WTC11 (cell line): ENCODE data around the gene PDZRN3. TPM values are rescaled to one million over a fixed set of nuclear protein-coding genes. Genes with fewer than 3 reads are reported as not detected.

ENCODE experiments used
- ATAC-seq: fragments of 200-7000 bp; cut with Tn5 transposase; 2 replicates; pipeline ENCODE4 v1.10.0; 2021; ENCODE audit warnings: mild to moderate bottlenecking, moderate library complexity
- CTCF ChIA-PET: fragments of 300-600 bp; sonication (Branson Sonifier 250); formaldehyde crosslinking; loops from one replicate; lab custom pipeline; 2021; ENCODE audit warnings: antibody characterized with exemption; lab: Charles Lee
- POLR2A ChIA-PET: fragments of 350-600 bp; sonication (Branson Sonifier 250); formaldehyde crosslinking; loops from one replicate; lab custom pipeline; 2021; ENCODE audit warnings: antibody characterized with exemption; lab: Charles Lee
- DNase-seq: peaks from one replicate; pipeline ENCODE4 v3.0.0; 2021; ENCODE audit warnings: low spot score
- H3K27ac Mint-ChIP-seq: 2 replicates; pipeline ENCODE4 v1.8.0; 2021; ENCODE audit warnings: mixed read lengths
- H3K27me3 Mint-ChIP-seq: 2 replicates; pipeline ENCODE4 v1.8.0; 2021; ENCODE audit warnings: low read depth, mild to moderate bottlenecking, moderate library complexity, mixed read lengths
- H3K36me3 Mint-ChIP-seq: 2 replicates; pipeline ENCODE4 v1.8.0; 2021; ENCODE audit warnings: mixed read lengths
- H3K4me1 Mint-ChIP-seq: 2 replicates; pipeline ENCODE4 v1.8.0; 2022; ENCODE audit warnings: mixed read lengths
- H3K4me3 Mint-ChIP-seq: 2 replicates; pipeline ENCODE4 v1.8.0; 2021; ENCODE audit warnings: mild to moderate bottlenecking, moderate library complexity, mixed read lengths
- H3K9me3 Mint-ChIP-seq: 2 replicates; pipeline ENCODE4 v1.8.0; 2021; ENCODE audit warnings: mixed read lengths
- ATF1 ChIP-seq: sonication (generic); formaldehyde crosslinking; IDR thresholded peaks from 2 replicates; pipeline ENCODE4 v1.8.1; 2023; ENCODE audit warnings: mild to moderate bottlenecking, moderate library complexity, missing genetic modification reagents
- CBFB ChIP-seq: sonication (generic); formaldehyde crosslinking; IDR thresholded peaks from 2 replicates; pipeline ENCODE4 v1.8.1; 2022; ENCODE audit warnings: mild to moderate bottlenecking, low read depth, missing genetic modification reagents
- CREB1 ChIP-seq: sonication (generic); formaldehyde crosslinking; IDR thresholded peaks from 2 replicates; pipeline ENCODE4 v1.8.0; 2023; ENCODE audit warnings: mild to moderate bottlenecking, missing genetic modification reagents
- CREM ChIP-seq: sonication (generic); formaldehyde crosslinking; IDR thresholded peaks from 2 replicates; pipeline ENCODE4 v1.8.1; 2022; ENCODE audit warnings: mild to moderate bottlenecking, missing genetic modification reagents, moderate library complexity
- ELF4 ChIP-seq: sonication (generic); formaldehyde crosslinking; IDR thresholded peaks from 2 replicates; pipeline ENCODE4 v1.8.1; 2022; ENCODE audit warnings: low read depth, mild to moderate bottlenecking, moderate library complexity, missing genetic modification reagents
- EMX1 ChIP-seq: fragments of 250-450 bp; sonication (Bioruptor Pico); IDR thresholded peaks from 2 replicates; pipeline ENCODE4 v1.8.0; 2021; ENCODE audit warnings: mild to moderate bottlenecking
- MAX ChIP-seq: sonication (generic); formaldehyde crosslinking; IDR thresholded peaks from 2 replicates; pipeline ENCODE4 v1.8.0; 2022; ENCODE audit warnings: mild to moderate bottlenecking, missing genetic modification reagents
- NFE2L1 ChIP-seq: sonication (generic); formaldehyde crosslinking; IDR thresholded peaks from 2 replicates; pipeline ENCODE4 v1.8.1; 2023; ENCODE audit warnings: missing genetic modification reagents
- NFYB ChIP-seq: sonication (generic); formaldehyde crosslinking; conservative IDR thresholded peaks from 2 replicates; pipeline ENCODE4 v1.8.0; 2022; ENCODE audit warnings: low read depth, missing genetic modification reagents
- NR2C2 ChIP-seq: sonication (generic); formaldehyde crosslinking; IDR thresholded peaks from 2 replicates; pipeline ENCODE4 v1.8.0; 2022; ENCODE audit warnings: mild to moderate bottlenecking, missing genetic modification reagents
- NR3C1 ChIP-seq: sonication (generic); formaldehyde crosslinking; conservative IDR thresholded peaks from 2 replicates; pipeline ENCODE4 v1.8.1; 2023; ENCODE audit warnings: low read depth, mild to moderate bottlenecking, missing genetic modification reagents
- RELA ChIP-seq: sonication (generic); formaldehyde crosslinking; IDR thresholded peaks from 2 replicates; pipeline ENCODE4 v1.8.1; 2022; ENCODE audit warnings: missing genetic modification reagents, mild to moderate bottlenecking, borderline replicate concordance
- SMAD4 ChIP-seq: sonication (generic); formaldehyde crosslinking; IDR thresholded peaks from 2 replicates; pipeline ENCODE4 v1.8.0; 2022; ENCODE audit warnings: mild to moderate bottlenecking, missing genetic modification reagents
- SP1 ChIP-seq: sonication (generic); formaldehyde crosslinking; conservative IDR thresholded peaks from 2 replicates; pipeline ENCODE4 v1.8.1; 2022; ENCODE audit warnings: missing genetic modification reagents
- STAT6 ChIP-seq: sonication (generic); formaldehyde crosslinking; conservative IDR thresholded peaks from 2 replicates; pipeline ENCODE4 v1.8.1; 2023; ENCODE audit warnings: mild to moderate bottlenecking, low read depth, missing genetic modification reagents, moderate library complexity
- TP53 ChIP-seq: sonication (generic); formaldehyde crosslinking; IDR thresholded peaks from 2 replicates; pipeline ENCODE4 v1.8.1; 2023; ENCODE audit warnings: mild to moderate bottlenecking, missing genetic modification reagents
- ZNF396 ChIP-seq: fragments of 250-450 bp; sonication (Bioruptor Pico); IDR thresholded peaks from 2 replicates; pipeline ENCODE4 v1.8.0; 2021; ENCODE audit warnings: mild to moderate bottlenecking, moderate library complexity, borderline replicate concordance
- total RNA-seq: library from RNA; stranded (reverse); gene quantifications from 3 replicates; pipeline ENCODE4 v1.2.3, GENCODE V29; 2021
- TF ChIP-seq, protein P1 (sequence below): fragments of 250-450 bp; sonication (Bioruptor Pico); IDR thresholded peaks from 2 replicates; pipeline ENCODE4 v1.9.0; 2021; ENCODE audit warnings: moderate library complexity, mild to moderate bottlenecking, inconsistent platforms, borderline replicate concordance
- TF ChIP-seq, protein P2 (sequence below): sonication (generic); formaldehyde crosslinking; IDR thresholded peaks from 2 replicates; pipeline ENCODE4 v1.8.1; 2023; ENCODE audit warnings: mild to moderate bottlenecking, missing genetic modification reagents, moderate library complexity
- TF ChIP-seq, protein P3 (sequence below): fragments of 250-450 bp; sonication (Bioruptor Pico); IDR thresholded peaks from 2 replicates; pipeline ENCODE4 v1.8.0; 2021; ENCODE audit warnings: mild to moderate bottlenecking
- TF ChIP-seq, protein P4 (sequence below): fragments of 250-450 bp; sonication (Bioruptor Pico); conservative IDR thresholded peaks from 2 replicates; pipeline ENCODE4 v1.9.0; 2021; ENCODE audit warnings: mild to moderate bottlenecking
- TF ChIP-seq, protein P5 (sequence below): fragments of 250-450 bp; sonication (Bioruptor Pico); IDR thresholded peaks from 2 replicates; pipeline ENCODE4 v2.1.2; 2022; ENCODE audit warnings: mild to moderate bottlenecking, moderate library complexity

The PDZRN3 gene
- total RNA-seq, 1 experiment from 2014 or later: 9.5 TPM

DNA sequence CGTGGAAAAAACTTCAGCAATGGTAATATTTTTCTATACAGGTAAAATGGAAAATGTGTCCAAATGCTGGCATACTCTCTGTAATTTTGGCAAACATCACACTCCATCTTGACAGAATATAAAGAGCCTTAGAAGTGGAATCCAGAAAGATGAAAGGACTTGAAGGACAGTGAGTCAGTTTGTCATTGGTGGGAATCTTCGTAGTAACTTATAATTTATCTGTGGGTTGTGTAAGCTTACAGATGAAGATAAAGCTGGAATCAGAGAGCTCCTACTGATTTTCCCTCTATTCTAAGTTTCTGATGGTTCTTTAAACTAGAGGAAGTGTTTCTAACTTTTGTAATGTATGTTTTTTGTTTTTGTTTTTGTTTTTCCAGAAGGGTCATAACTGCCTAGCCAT is 8.7 kb upstream of the PDZRN3 start:
- CTCF ChIA-PET: no interaction called here

DNA sequence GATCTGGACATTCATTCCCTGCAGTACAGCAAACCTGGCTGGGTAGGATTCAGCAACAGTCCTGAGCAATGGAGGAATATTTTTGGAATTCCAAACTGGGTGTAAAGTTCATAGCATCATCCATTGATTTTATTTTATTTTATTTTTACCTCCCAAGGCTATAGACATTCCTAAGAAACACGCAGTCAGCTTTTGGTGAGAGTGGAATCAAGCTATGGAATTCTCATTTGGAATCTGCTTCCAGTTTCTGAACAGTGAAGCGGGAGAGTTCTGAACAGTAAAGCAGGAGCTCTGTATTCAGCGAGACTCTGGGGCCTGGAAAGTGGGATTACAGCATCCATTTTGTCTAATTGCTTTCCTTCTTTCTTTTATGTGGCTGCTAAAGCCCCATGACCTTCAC is 1.4 kb upstream of the PDZRN3 start:
- Mint-ChIP-seq H3K4me1 (peaks cover 35% of the 10 kb centered on the region), H3K27me3 (peaks cover 40% of the 10 kb centered on the region), H3K9me3 (no peaks in the 10 kb centered on the region), H3K4me3 (peak overlapping the region; percentile 75)
- DNase-seq: no peak
- ATAC-seq: no peak
- POLR2A ChIA-PET: no interaction called here
- TF ChIP-seq SP1 (CRISPR knock-in tag) (no peak), SMAD4 (CRISPR knock-in tag) (no peak), STAT6 (CRISPR knock-in tag) (no peak), ELF4 (CRISPR knock-in tag) (no peak), NFYB (CRISPR knock-in tag) (no peak), CBFB (no peak), ATF1 (CRISPR knock-in tag) (no peak)
- TF ChIP-seq, protein P1, sequence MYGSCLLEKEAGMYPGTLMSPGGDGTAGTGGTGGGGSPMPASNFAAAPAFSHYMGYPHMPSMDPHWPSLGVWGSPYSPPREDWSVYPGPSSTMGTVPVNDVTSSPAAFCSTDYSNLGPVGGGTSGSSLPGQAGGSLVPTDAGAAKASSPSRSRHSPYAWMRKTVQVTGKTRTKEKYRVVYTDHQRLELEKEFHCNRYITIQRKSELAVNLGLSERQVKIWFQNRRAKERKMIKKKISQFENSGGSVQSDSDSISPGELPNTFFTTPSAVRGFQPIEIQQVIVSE (CRISPR knock-in tag): no peak
- TF ChIP-seq, protein P2, sequence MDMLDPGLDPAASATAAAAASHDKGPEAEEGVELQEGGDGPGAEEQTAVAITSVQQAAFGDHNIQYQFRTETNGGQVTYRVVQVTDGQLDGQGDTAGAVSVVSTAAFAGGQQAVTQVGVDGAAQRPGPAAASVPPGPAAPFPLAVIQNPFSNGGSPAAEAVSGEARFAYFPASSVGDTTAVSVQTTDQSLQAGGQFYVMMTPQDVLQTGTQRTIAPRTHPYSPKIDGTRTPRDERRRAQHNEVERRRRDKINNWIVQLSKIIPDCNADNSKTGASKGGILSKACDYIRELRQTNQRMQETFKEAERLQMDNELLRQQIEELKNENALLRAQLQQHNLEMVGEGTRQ (CRISPR knock-in tag): no peak
- TF ChIP-seq, protein P3, sequence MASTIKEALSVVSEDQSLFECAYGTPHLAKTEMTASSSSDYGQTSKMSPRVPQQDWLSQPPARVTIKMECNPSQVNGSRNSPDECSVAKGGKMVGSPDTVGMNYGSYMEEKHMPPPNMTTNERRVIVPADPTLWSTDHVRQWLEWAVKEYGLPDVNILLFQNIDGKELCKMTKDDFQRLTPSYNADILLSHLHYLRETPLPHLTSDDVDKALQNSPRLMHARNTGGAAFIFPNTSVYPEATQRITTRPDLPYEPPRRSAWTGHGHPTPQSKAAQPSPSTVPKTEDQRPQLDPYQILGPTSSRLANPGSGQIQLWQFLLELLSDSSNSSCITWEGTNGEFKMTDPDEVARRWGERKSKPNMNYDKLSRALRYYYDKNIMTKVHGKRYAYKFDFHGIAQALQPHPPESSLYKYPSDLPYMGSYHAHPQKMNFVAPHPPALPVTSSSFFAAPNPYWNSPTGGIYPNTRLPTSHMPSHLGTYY (CRISPR knock-in tag): no peak
- TF ChIP-seq, all 79 proteins: peak for 0
- CTCF ChIA-PET: interaction anchor here (1.2 kb wide), 1 partner anchor 118 kb away, joined by 3 read pairs; no protein-coding TSS in a partner anchor
- Mint-ChIP-seq H3K36me3 (no peaks in the 10 kb centered on the region), H3K27ac (no peak overlapping the region)

More for the DNA sequence above, 8.7 kb upstream of the PDZRN3 start:
- POLR2A ChIA-PET: no interaction called here
- no peak for ATAC-seq
- Mint-ChIP-seq H3K4me1 (peaks cover 19% of the 10 kb centered on the region), H3K27me3 (peaks cover 3% of the 10 kb centered on the region; the same call in 1 of the 2 replicates), H3K36me3 (no peaks in the 10 kb centered on the region)
- no peak for DNase-seq
- TF ChIP-seq, protein P4, sequence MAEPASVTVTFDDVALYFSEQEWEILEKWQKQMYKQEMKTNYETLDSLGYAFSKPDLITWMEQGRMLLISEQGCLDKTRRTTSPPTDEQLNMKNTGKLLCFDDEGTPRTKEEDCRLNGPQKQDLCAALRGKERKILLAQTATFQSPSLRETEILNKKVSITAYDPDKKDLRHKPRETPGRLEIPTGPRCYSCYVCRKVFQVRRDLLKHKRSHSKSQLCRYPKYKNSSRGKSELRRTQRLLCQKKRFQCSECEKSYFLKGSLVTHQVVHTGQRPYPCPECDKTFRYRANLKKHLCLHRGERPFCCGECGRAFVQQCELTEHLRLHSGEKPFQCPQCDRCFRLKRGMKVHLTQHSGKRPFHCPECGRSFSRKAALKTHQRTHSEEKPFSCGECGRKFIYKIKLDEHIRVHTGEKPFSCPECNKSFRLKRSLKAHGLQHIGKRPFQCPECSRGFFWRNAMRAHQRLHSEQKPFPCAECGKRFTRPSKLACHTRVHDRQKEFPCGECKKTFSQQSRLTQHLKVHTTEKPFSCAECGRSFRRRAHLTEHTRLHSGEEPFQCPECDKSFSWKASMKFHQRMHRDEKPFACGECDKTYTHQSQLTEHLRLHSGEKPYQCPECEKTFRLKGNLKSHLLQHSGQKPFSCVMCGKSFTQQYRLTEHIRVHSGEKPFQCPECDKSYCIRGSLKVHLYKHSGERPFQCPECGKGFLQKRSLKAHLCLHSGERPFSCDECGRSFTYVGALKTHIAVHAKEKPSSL: no peak
- no peak for TF ChIP-seq RELA
- TF ChIP-seq, protein P5, sequence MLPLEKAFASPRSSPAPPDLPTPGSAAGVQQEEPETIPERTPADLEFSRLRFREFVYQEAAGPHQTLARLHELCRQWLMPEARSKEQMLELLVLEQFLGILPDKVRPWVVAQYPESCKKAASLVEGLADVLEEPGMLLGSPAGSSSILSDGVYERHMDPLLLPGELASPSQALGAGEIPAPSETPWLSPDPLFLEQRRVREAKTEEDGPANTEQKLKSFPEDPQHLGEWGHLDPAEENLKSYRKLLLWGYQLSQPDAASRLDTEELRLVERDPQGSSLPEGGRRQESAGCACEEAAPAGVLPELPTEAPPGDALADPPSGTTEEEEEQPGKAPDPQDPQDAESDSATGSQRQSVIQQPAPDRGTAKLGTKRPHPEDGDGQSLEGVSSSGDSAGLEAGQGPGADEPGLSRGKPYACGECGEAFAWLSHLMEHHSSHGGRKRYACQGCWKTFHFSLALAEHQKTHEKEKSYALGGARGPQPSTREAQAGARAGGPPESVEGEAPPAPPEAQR (CRISPR knock-in tag): no peak
- no peak for TF ChIP-seq EMX1 (CRISPR knock-in tag)
- no peak for TF ChIP-seq NR2C2 (CRISPR knock-in tag)
- no peak for TF ChIP-seq CREM (CRISPR knock-in tag)
- no peak for TF ChIP-seq NR3C1 (CRISPR knock-in tag)
- no peak for TF ChIP-seq CREB1 (CRISPR knock-in tag)
- no peak for TF ChIP-seq ZNF396 (CRISPR knock-in tag)
- no peak for TF ChIP-seq TP53
- no peak for TF ChIP-seq MAX (CRISPR knock-in tag)
- no peak for TF ChIP-seq NFE2L1
- TF ChIP-seq, all 79 proteins: peak for 0
- Mint-ChIP-seq H3K9me3 (no peaks in the 10 kb centered on the region), H3K27ac (no peak overlapping the region), H3K4me3 (no peak overlapping the region)
